ENCODE results near the gene CFAP161. TPM values are rescaled to one million over a fixed set of nuclear protein-coding genes. Genes with fewer than 3 reads are reported as not detected.

Gene CFAP161
- total RNA-seq, 1 experiment from 2014 or later: 2.7 TPM

GRCh38 chr15:81197255-81197630, 63.2 kb downstream of the CFAP161 start:
- no peak for DNase-seq (ENCODE audit: low read depth, low spot score)
- no peaks in the 10 kb centered on the region for H3K36me3 ChIP-seq (ENCODE audit: control insufficient read depth, insufficient read depth, low read length)
- H3K9me3 ChIP-seq (ENCODE audit: control insufficient read depth, insufficient read depth, low read depth, low read length): no peaks in the 10 kb centered on the region
- no peak overlapping the region for H3K4me3 ChIP-seq (ENCODE audit: low read depth in 2 of 2, low read length in 2 of 2)
- no peaks in the 10 kb centered on the region for H3K4me1 ChIP-seq (ENCODE audit: control insufficient read depth, insufficient read depth, low read length)
- ChIA-PET POLR2A (no interaction called here), CTCF (no interaction called here)
- in situ Hi-C loops (cut with HindIII; ENCODE audit: low pct_unique_long_range_greater_than_20kb, low sequenced_read_pairs): no loop called here
- BruUV-seq (replicated peaks): no TSS peak
- TF ChIP-seq, protein P1, sequence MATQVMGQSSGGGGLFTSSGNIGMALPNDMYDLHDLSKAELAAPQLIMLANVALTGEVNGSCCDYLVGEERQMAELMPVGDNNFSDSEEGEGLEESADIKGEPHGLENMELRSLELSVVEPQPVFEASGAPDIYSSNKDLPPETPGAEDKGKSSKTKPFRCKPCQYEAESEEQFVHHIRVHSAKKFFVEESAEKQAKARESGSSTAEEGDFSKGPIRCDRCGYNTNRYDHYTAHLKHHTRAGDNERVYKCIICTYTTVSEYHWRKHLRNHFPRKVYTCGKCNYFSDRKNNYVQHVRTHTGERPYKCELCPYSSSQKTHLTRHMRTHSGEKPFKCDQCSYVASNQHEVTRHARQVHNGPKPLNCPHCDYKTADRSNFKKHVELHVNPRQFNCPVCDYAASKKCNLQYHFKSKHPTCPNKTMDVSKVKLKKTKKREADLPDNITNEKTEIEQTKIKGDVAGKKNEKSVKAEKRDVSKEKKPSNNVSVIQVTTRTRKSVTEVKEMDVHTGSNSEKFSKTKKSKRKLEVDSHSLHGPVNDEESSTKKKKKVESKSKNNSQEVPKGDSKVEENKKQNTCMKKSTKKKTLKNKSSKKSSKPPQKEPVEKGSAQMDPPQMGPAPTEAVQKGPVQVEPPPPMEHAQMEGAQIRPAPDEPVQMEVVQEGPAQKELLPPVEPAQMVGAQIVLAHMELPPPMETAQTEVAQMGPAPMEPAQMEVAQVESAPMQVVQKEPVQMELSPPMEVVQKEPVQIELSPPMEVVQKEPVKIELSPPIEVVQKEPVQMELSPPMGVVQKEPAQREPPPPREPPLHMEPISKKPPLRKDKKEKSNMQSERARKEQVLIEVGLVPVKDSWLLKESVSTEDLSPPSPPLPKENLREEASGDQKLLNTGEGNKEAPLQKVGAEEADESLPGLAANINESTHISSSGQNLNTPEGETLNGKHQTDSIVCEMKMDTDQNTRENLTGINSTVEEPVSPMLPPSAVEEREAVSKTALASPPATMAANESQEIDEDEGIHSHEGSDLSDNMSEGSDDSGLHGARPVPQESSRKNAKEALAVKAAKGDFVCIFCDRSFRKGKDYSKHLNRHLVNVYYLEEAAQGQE (IDR thresholded peaks at IDR 0.05; ENCODE audit: insufficient read depth in 1 of 2, low read depth in 2 of 2, low read length in 1 of 2): no peak
- no peak for TF ChIP-seq POLR2AphosphoS5 (IDR thresholded peaks at IDR 0.05; ENCODE audit: low read depth, low read length)
- no peak for TF ChIP-seq SIN3A (IDR thresholded peaks at IDR 0.05; ENCODE audit: borderline replicate concordance, insufficient read depth, low read depth, low read length)
- TF ChIP-seq CTCF (IDR thresholded peaks at IDR 0.05): no peak
- ATAC-seq: 0 out of 2 replicates have a peak, but pooled peaks have one; percentile 34
- H3K27ac ChIP-seq (ENCODE audit: low read length): no peak overlapping the region
- intact Hi-C loops (cut with micrococcal nuclease; ENCODE audit: unreplicated experiment): no loop called here
- H3K27me3 ChIP-seq (ENCODE audit: control insufficient read depth, insufficient read depth, low read length): 0 out of 2 replicates have a peak, but pooled peaks cover 2% of the 10 kb centered on the region

GRCh38 chr15:81197688-81198281, 63.7 kb downstream of the CFAP161 start:
- CTCF ChIA-PET: no interaction called here

More at GRCh38 chr15:81197688-81198281, 63.7 kb downstream of the CFAP161 start:
- no peak for TF ChIP-seq TCF7L2 (IDR thresholded peaks at IDR 0.05; ENCODE audit: low read depth, low read length)
- TF ChIP-seq, protein P1 (IDR thresholded peaks at IDR 0.05; ENCODE audit: insufficient read depth in 1 of 2, low read depth in 2 of 2, low read length in 1 of 2): no peak
- no peak for TF ChIP-seq CTCF (IDR thresholded peaks at IDR 0.05)
- TF ChIP-seq POLR2AphosphoS5 (IDR thresholded peaks at IDR 0.05; ENCODE audit: low read depth, low read length): no peak
- no peak for TF ChIP-seq SIN3A (IDR thresholded peaks at IDR 0.05; ENCODE audit: borderline replicate concordance, insufficient read depth, low read depth, low read length)
- Histone ChIP-seq H3K36me3 (ENCODE audit: control insufficient read depth, insufficient read depth, low read length) (no peaks in the 10 kb centered on the region), H3K27me3 (ENCODE audit: control insufficient read depth, insufficient read depth, low read length) (0 out of 2 replicates have a peak, but pooled peaks cover 2% of the 10 kb centered on the region), H3K27ac (ENCODE audit: low read length) (no peak overlapping the region), H3K4me3 (ENCODE audit: low read depth in 2 of 2, low read length in 2 of 2) (no peak overlapping the region), H3K9me3 (ENCODE audit: control insufficient read depth, insufficient read depth, low read depth, low read length) (no peaks in the 10 kb centered on the region), H3K4me1 (ENCODE audit: control insufficient read depth, insufficient read depth, low read length) (no peaks in the 10 kb centered on the region)
- DNase-seq (ENCODE audit: low read depth, low spot score): no peak
- in situ Hi-C loops (cut with HindIII; ENCODE audit: low pct_unique_long_range_greater_than_20kb, low sequenced_read_pairs) (no loop called here), intact Hi-C loops (cut with micrococcal nuclease; ENCODE audit: unreplicated experiment) (no loop called here)
- ATAC-seq: no peak
- BruUV-seq (replicated peaks): no TSS peak
- POLR2A ChIA-PET: no interaction called here
